Measurements from ENCODE around the gene NFATC4. TPM values are rescaled to one million over a fixed set of nuclear protein-coding genes. Genes with fewer than 3 reads are reported as not detected.

Gene NFATC4
- total RNA-seq, 1 experiment from 2014 or later, result 7.6 TPM

GRCh38 chr14:24382064-24382371, 14.0 kb downstream of the NFATC4 start:
- no peak for ATAC-seq
- no peaks in the 10 kb centered on the region for H3K27me3 ChIP-seq (ENCODE audit: insufficient read depth, low read length)
- intact Hi-C loops (cut with micrococcal nuclease), result no loop called here

More at GRCh38 chr14:24382064-24382371, 14.0 kb downstream of the NFATC4 start:
- Histone ChIP-seq H3K9me3 (ENCODE audit: control insufficient read depth in 1 of 2, insufficient read depth in 1 of 2, low read depth in 1 of 2, low read length in 2 of 2) (no peaks in the 10 kb centered on the region), H3K9ac (ENCODE audit: low read length) (no peak overlapping the region), H3K79me2 (ENCODE audit: insufficient read depth, low read length) (no peaks in the 10 kb centered on the region), H3K4me3 (replicated peaks in 1 of 2; ENCODE audit: low read depth in 1 of 2, low read length in 2 of 2) (no peak overlapping the region), H3K9me2 (ENCODE audit: insufficient read depth) (no peaks in the 10 kb centered on the region), H2AFZ (ENCODE audit: low read depth, low read length, poor library complexity, severe bottlenecking) (no peak overlapping the region), H3K36me3 (ENCODE audit: control insufficient read depth in 1 of 2, insufficient read depth in 2 of 2, low read length in 2 of 2) (no peaks in the 10 kb centered on the region), H3K27ac (ENCODE audit: low read depth, low read length) (no peak overlapping the region), H3K4me2 (ENCODE audit: low read length) (no peak overlapping the region), H4K20me1 (ENCODE audit: insufficient read depth) (no peaks in the 10 kb centered on the region), H3K4me1 (ENCODE audit: control insufficient read depth in 1 of 2, insufficient read depth in 2 of 2, low read length in 2 of 2) (peaks cover 0 to 6% of the 10 kb centered on the region in 2 experiments; a peak in 1 of 4 replicates)
- TF ChIP-seq TCF7L2 (IDR thresholded peaks at IDR 0.05; ENCODE audit: borderline replicate concordance, extremely low read depth, insufficient read depth, insufficient read length) (no peak), ZBTB33 (IDR thresholded peaks at IDR 0.05; ENCODE audit: extremely low read depth, insufficient replicate concordance, low read length) (no peak), ELF1 (IDR thresholded peaks at IDR 0.05; ENCODE audit: borderline replicate concordance, low read depth) (no peak), RAD21 (IDR thresholded peaks at IDR 0.05; ENCODE audit: low read depth) (no peak), YY1 (IDR thresholded peaks at IDR 0.05; ENCODE audit: extremely low read depth, insufficient replicate concordance, low read depth, low read length) (no peak), SIN3A (IDR thresholded peaks at IDR 0.05; ENCODE audit: low read depth) (no peak), MAX (IDR thresholded peaks at IDR 0.05) (no peak), JUND (IDR thresholded peaks at IDR 0.05) (no peak), CTCF (IDR thresholded peaks at IDR 0.05 in 2 of 3, conservative IDR thresholded peaks at IDR 0.05 in 1 of 3; ENCODE audit: borderline replicate concordance in 1 of 3, insufficient read depth in 1 of 3, low read depth in 2 of 3, low read length in 2 of 3) (no peak), CBX3 (IDR thresholded peaks at IDR 0.05; ENCODE audit: low read depth) (no peak), POLR2AphosphoS5 (IDR thresholded peaks at IDR 0.05; ENCODE audit: low read depth, low read length) (no peak), REST (IDR thresholded peaks at IDR 0.05; ENCODE audit: low read depth) (no peak), FOSL1 (IDR thresholded peaks at IDR 0.05; ENCODE audit: low read depth) (no peak), CEBPB (IDR thresholded peaks at IDR 0.05; ENCODE audit: low read depth) (no peak)
- ChIA-PET RAD21 (ENCODE audit: low non-redundant PET in 1 of 2, low total read pairs in 2 of 2, uncharacterized antibody in 2 of 2, unreplicated experiment in 2 of 2) (no interaction called here), POLR2A (no interaction called here), CTCF (no interaction called here)
- no TSS peak for BruUV-seq (replicated peaks)
- DNase-seq (ENCODE audit: low read depth, low spot score), result no peak
